OCI-LY1 (cell line): ENCODE results near the gene MOAP1.

ENCODE experiments used
- H2AFZ ChIP-seq: fragments of 200-600 bp; sonication (generic), shearing (Covaris generic); 2 replicates; pipeline ENCODE4 v1.6.0; 2014; ENCODE audit warnings: antibody characterized with exemption, mild to moderate bottlenecking, low read length
- H3F3A ChIP-seq: fragments of 200-600 bp; sonication (generic), shearing (Covaris generic); 2 replicates; pipeline ENCODE4 v1.6.0; 2014; ENCODE audit warnings: mild to moderate bottlenecking, antibody characterized with exemption, low read length, moderate library complexity; ENCODE audit not compliant: insufficient read depth
- H3K27ac ChIP-seq: fragments of 200-600 bp; sonication (generic); 2 replicates; pipeline ENCODE4 v1.5.1; 2014; ENCODE audit warnings: low read length, mixed run types, mild to moderate bottlenecking, low read depth; ENCODE audit not compliant: poor library complexity, severe bottlenecking
- H3K27me3 ChIP-seq: fragments of 200-600 bp; sonication (generic); 2 replicates; pipeline ENCODE4 v1.6.0; 2014; ENCODE audit warnings: antibody characterized with exemption, mild to moderate bottlenecking, low read length, moderate library complexity; ENCODE audit not compliant: insufficient read depth
- H3K36me3 ChIP-seq: fragments of 200-600 bp; sonication (generic); 2 replicates; pipeline ENCODE4 v1.6.1; 2014; ENCODE audit warnings: mild to moderate bottlenecking, antibody characterized with exemption, low read length, moderate library complexity, mixed read lengths; ENCODE audit not compliant: insufficient read depth
- H3K4me1 ChIP-seq: fragments of 200-600 bp; sonication (generic); 2 replicates; pipeline ENCODE4 v1.5.1; 2014; ENCODE audit warnings: mild to moderate bottlenecking, low read length, moderate library complexity; ENCODE audit not compliant: insufficient read depth, severe bottlenecking
- H3K4me2 ChIP-seq: fragments of 200-600 bp; sonication (generic), shearing (Covaris generic); 2 replicates; pipeline ENCODE4 v1.6.1; 2014; ENCODE audit warnings: low read length
- H3K4me3 ChIP-seq: fragments of 200-600 bp; sonication (generic); 2 replicates; pipeline ENCODE4 v1.5.1; 2014; ENCODE audit warnings: low read length, low read depth, mild to moderate bottlenecking, mixed read lengths; ENCODE audit not compliant: poor library complexity, severe bottlenecking
- H3K79me2 ChIP-seq: fragments of 200-600 bp; shearing (Covaris generic); 2 replicates; pipeline ENCODE4 v1.6.1; 2016; ENCODE audit warnings: mixed run types, low read length, mixed read lengths; ENCODE audit not compliant: insufficient read depth
- H3K9ac ChIP-seq: fragments of 200-600 bp; sonication (generic), shearing (Covaris generic); 2 replicates; pipeline ENCODE4 v1.6.1; 2014; ENCODE audit warnings: mild to moderate bottlenecking, low read length, mixed read lengths
- H3K9me2 ChIP-seq: fragments of 200-600 bp; sonication (generic), shearing (Covaris generic); 2 replicates; pipeline ENCODE4 v1.6.1; 2014; ENCODE audit warnings: low read depth, mild to moderate bottlenecking, low read length, mixed read lengths
- H3K9me3 ChIP-seq: fragments of 200-600 bp; shearing (Covaris generic); 2 replicates; pipeline ENCODE4 v1.6.1; 2014; ENCODE audit warnings: low read length, mixed read lengths
- H4K20me1 ChIP-seq: fragments of 200-600 bp; sonication (generic), shearing (Covaris generic); 2 replicates; pipeline ENCODE4 v1.6.0; 2016; ENCODE audit warnings: mild to moderate bottlenecking, low read length; ENCODE audit not compliant: insufficient read depth
- CTCF ChIP-seq: fragments of 200-600 bp; sonication (generic), shearing (Covaris generic); IDR thresholded peaks from 2 replicates; pipeline ENCODE4 v1.5.1; 2017; ENCODE audit warnings: mild to moderate bottlenecking, antibody characterized with exemption, low read length, moderate library complexity, mixed read lengths
- EZH2 ChIP-seq: fragments of 200-600 bp; sonication (generic), shearing (Covaris generic); IDR thresholded peaks from 2 replicates; pipeline ENCODE4 v1.8.0; 2017; ENCODE audit warnings: borderline replicate concordance, mixed run types, mild to moderate bottlenecking, antibody characterized with exemption, low read length, moderate library complexity, mixed read lengths

Gene MOAP1

GRCh38 chr14:93214598-93214997 is 29.9 kb upstream of the MOAP1 start:
- H3K79me2 ChIP-seq: no peaks in the 10 kb centered on the region
- no peak overlapping the region for H3K4me3 ChIP-seq
- H3K27ac ChIP-seq: no peak overlapping the region

GRCh38 chr14:93212432-93212831 is 27.7 kb upstream of the MOAP1 start:
- Histone ChIP-seq H3K4me2 (no peak overlapping the region), H3K36me3 (peaks cover 67% of the 10 kb centered on the region), H3K27ac (peak overlapping the region; percentile 7)

More at GRCh38 chr14:93214598-93214997, 29.9 kb upstream of the MOAP1 start:
- Histone ChIP-seq H3K9me2 (no peaks in the 10 kb centered on the region), H2AFZ (no peak overlapping the region), H3K4me1 (peaks cover 11% of the 10 kb centered on the region), H3F3A (no peaks in the 10 kb centered on the region), H4K20me1 (no peaks in the 10 kb centered on the region), H3K9ac (no peak overlapping the region), H3K9me3 (no peaks in the 10 kb centered on the region), H3K27me3 (no peaks in the 10 kb centered on the region), H3K4me2 (no peak overlapping the region), H3K36me3 (peaks cover 79% of the 10 kb centered on the region)
- TF ChIP-seq EZH2: no peak

GRCh38 chr14:93207468-93208308 is 23.0 kb upstream of the MOAP1 start:
- H3K9ac ChIP-seq: peak overlapping the region; percentile 93
- H4K20me1 ChIP-seq: no peaks in the 10 kb centered on the region
- H3K27ac ChIP-seq: peak overlapping the region; percentile 47
- no peaks in the 10 kb centered on the region for H3K9me3 ChIP-seq
- peaks cover 60% of the 10 kb centered on the region for H3K4me1 ChIP-seq
- H3K27me3 ChIP-seq: no peaks in the 10 kb centered on the region
- H3F3A ChIP-seq: no peaks in the 10 kb centered on the region
- H3K9me2 ChIP-seq: no peaks in the 10 kb centered on the region
- H3K79me2 ChIP-seq: peaks cover 60% of the 10 kb centered on the region
- TF ChIP-seq EZH2 (no peak), CTCF (peak; percentile 39; the same call in 1 of the 2 replicates)
- peak overlapping the region; percentile 98 for H3K4me2 ChIP-seq
- H3K4me3 ChIP-seq: peak overlapping the region; percentile 95
- peaks cover 47% of the 10 kb centered on the region for H3K36me3 ChIP-seq
- no peak overlapping the region for H2AFZ ChIP-seq

More at GRCh38 chr14:93212432-93212831, 27.7 kb upstream of the MOAP1 start:
- H3K9me2 ChIP-seq: no peaks in the 10 kb centered on the region
- H2AFZ ChIP-seq: no peak overlapping the region
- H3F3A ChIP-seq: no peaks in the 10 kb centered on the region
- H4K20me1 ChIP-seq: no peaks in the 10 kb centered on the region
- no peak overlapping the region for H3K9ac ChIP-seq
- peaks cover 20% of the 10 kb centered on the region for H3K79me2 ChIP-seq
- no peak for TF ChIP-seq EZH2
- no peak for TF ChIP-seq CTCF
- H3K4me1 ChIP-seq: peaks cover 30% of the 10 kb centered on the region
- no peak overlapping the region for H3K4me3 ChIP-seq
- no peaks in the 10 kb centered on the region for H3K27me3 ChIP-seq
- no peaks in the 10 kb centered on the region for H3K9me3 ChIP-seq
